ENCODE measurements around the gene CETN2.

DNA sequence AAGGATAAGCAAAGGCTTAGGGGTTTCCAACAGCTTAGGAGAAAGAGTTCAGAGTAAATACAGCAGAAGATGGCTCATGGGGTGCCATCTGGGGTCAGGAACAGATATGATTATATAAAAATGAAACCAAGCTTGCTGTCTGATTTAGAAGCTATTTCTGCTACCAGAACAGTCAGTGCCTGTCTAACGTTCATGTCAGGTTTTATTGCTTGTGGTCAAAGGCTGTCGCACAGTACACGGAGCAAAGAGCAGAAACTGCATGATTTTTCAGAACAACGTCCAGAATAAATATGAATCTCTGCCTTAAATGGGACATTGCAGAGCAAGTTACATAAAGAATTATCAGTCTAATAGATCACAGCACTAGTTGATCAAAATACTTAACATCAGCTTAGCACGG lies 17.4 kb downstream of the CETN2 start:
- TF ChIP-seq, protein P1, sequence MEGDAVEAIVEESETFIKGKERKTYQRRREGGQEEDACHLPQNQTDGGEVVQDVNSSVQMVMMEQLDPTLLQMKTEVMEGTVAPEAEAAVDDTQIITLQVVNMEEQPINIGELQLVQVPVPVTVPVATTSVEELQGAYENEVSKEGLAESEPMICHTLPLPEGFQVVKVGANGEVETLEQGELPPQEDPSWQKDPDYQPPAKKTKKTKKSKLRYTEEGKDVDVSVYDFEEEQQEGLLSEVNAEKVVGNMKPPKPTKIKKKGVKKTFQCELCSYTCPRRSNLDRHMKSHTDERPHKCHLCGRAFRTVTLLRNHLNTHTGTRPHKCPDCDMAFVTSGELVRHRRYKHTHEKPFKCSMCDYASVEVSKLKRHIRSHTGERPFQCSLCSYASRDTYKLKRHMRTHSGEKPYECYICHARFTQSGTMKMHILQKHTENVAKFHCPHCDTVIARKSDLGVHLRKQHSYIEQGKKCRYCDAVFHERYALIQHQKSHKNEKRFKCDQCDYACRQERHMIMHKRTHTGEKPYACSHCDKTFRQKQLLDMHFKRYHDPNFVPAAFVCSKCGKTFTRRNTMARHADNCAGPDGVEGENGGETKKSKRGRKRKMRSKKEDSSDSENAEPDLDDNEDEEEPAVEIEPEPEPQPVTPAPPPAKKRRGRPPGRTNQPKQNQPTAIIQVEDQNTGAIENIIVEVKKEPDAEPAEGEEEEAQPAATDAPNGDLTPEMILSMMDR (IDR thresholded peaks at IDR 0.05) = no peak
- TF ChIP-seq POLR2A (IDR thresholded peaks at IDR 0.05) (no peak), EP300 (IDR thresholded peaks at IDR 0.05) (no peak), POLR2AphosphoS5 (IDR thresholded peaks at IDR 0.05) (no peak)

All from sigmoid colon (tissue), 4 donors.